Measurements from ENCODE around the gene KATNAL2.
A peak's percentile ranks its signal among the peaks of the same experiment; 100 is the strongest.

KATNAL2 gene

GRCh38 chr18:47050468-47050867 is 133.1 kb downstream of the KATNAL2 start:
- peak; percentile 26 for DNase-seq (ENCODE audit: low read depth, low spot score)
- Histone ChIP-seq H3K9ac (ENCODE audit: insufficient read length) (no peak overlapping the region), H3K36me3 (ENCODE audit: insufficient read depth, low read length) (no peaks in the 10 kb centered on the region), H3K9me3 (ENCODE audit: low read depth, low read length) (no peaks in the 10 kb centered on the region), H3K27ac (no peak overlapping the region), H3K4me3 (no peak overlapping the region)
- TF ChIP-seq FOXP2 (optimal IDR thresholded peaks at IDR 0.05; ENCODE audit: control extremely low read depth, extremely low read length, insufficient read depth) (no peak), POLR2AphosphoS5 (IDR thresholded peaks at IDR 0.05; ENCODE audit: borderline replicate concordance, low read depth, low read length) (no peak), EZH2 (IDR thresholded peaks at IDR 0.05) (no peak)

- no peak for TF ChIP-seq EZH2 (IDR thresholded peaks at IDR 0.05)
- no peak for TF ChIP-seq FOXP2 (optimal IDR thresholded peaks at IDR 0.05; ENCODE audit: control extremely low read depth, extremely low read length, insufficient read depth)
- TF ChIP-seq POLR2AphosphoS5 (IDR thresholded peaks at IDR 0.05; ENCODE audit: borderline replicate concordance, low read depth, low read length): no peak
- Histone ChIP-seq H3K27ac (no peak overlapping the region), H3K9ac (ENCODE audit: insufficient read length) (no peak overlapping the region), H3K36me3 (ENCODE audit: insufficient read depth, low read length) (no peaks in the 10 kb centered on the region), H3K4me3 (no peak overlapping the region), H3K9me3 (ENCODE audit: low read depth, low read length) (no peaks in the 10 kb centered on the region)
- no peak for DNase-seq (ENCODE audit: low read depth, low spot score)
Measured at GRCh38 chr18:47054369-47054768, 137.0 kb downstream of the KATNAL2 start.

DNA sequence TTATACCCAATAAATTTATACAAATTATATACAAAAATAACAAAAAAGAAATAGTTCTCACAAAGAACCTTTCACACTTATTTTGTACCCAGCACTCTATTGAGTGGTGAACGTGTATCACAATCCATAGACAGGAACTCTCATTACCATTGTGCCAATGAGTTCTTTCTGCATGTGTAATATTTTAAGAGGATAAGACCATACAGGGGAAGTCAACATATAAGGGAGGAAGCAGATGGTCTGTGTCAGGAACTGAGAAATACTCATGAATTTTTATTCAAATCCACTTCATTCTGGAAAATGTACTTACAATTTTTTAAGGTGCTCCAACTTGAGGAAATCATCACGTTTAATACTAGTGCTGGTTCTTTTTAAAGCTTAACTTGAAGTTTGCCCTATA is 145.1 kb downstream of the KATNAL2 start:
- no peak for TF ChIP-seq EZH2 (IDR thresholded peaks at IDR 0.05)
- no peak for TF ChIP-seq FOXP2 (optimal IDR thresholded peaks at IDR 0.05; ENCODE audit: control extremely low read depth, extremely low read length, insufficient read depth)
- TF ChIP-seq POLR2AphosphoS5 (IDR thresholded peaks at IDR 0.05; ENCODE audit: borderline replicate concordance, low read depth, low read length): no peak
- Histone ChIP-seq H3K27ac (no peak overlapping the region), H3K36me3 (ENCODE audit: insufficient read depth, low read length) (no peaks in the 10 kb centered on the region), H3K9me3 (ENCODE audit: low read depth, low read length) (no peaks in the 10 kb centered on the region), H3K4me3 (no peak overlapping the region), H3K9ac (ENCODE audit: insufficient read length) (no peak overlapping the region)
- no peak for DNase-seq (ENCODE audit: low read depth, low spot score)

GRCh38 chr18:47063096-47063495 is 145.7 kb downstream of the KATNAL2 start:
- TF ChIP-seq EZH2 (IDR thresholded peaks at IDR 0.05) (no peak), POLR2AphosphoS5 (IDR thresholded peaks at IDR 0.05; ENCODE audit: borderline replicate concordance, low read depth, low read length) (no peak), FOXP2 (optimal IDR thresholded peaks at IDR 0.05; ENCODE audit: control extremely low read depth, extremely low read length, insufficient read depth) (no peak)
- Histone ChIP-seq H3K27ac (no peak overlapping the region), H3K36me3 (ENCODE audit: insufficient read depth, low read length) (no peaks in the 10 kb centered on the region), H3K9ac (ENCODE audit: insufficient read length) (no peak overlapping the region), H3K9me3 (ENCODE audit: low read depth, low read length) (no peaks in the 10 kb centered on the region), H3K4me3 (no peak overlapping the region)
- DNase-seq (ENCODE audit: low read depth, low spot score): no peak

- TF ChIP-seq EZH2 (IDR thresholded peaks at IDR 0.05) (no peak), POLR2AphosphoS5 (IDR thresholded peaks at IDR 0.05; ENCODE audit: borderline replicate concordance, low read depth, low read length) (no peak), FOXP2 (optimal IDR thresholded peaks at IDR 0.05; ENCODE audit: control extremely low read depth, extremely low read length, insufficient read depth) (no peak)
- no peak overlapping the region for H3K4me3 ChIP-seq
- no peak for DNase-seq (ENCODE audit: low read depth, low spot score)
Measured at GRCh38 chr18:47067648-47068047, 150.2 kb downstream of the KATNAL2 start.

DNA sequence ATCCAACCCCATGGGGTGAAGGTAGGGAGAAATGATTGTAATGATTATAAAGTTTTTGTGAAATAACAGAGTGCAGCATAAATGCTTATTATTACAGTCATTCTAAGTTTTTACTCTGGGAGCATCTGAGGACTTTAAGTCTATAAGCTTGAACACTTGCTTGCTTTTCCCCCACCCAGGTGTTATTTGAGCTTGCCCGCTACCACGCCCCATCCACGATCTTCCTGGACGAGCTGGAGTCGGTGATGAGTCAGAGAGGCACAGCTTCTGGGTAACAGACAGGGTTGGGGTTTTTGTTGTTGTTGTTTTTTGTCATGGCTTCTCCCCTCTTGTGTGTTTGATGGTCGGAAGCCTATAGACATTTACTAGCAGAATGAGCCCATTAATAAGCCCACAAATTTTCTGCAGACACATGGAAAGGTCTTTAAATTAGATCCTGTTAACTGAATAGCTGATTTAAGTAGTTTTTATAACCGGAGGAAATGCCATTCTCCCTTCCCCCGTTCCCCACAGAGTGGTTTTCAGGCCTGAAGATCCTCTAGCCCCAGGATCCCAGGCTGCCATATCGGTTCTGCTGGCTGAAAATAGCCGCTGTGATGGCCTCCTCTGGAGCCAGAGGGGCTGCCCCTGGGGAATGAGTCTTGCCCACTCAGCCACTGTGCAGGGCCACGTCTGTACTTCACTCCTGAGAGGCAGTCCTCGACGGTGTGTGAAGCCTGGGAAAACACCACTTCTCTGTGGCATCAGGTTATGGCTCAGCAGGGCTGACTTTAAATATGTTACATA is 157.9 kb downstream of the KATNAL2 start:
- TF ChIP-seq POLR2AphosphoS5 (IDR thresholded peaks at IDR 0.05; ENCODE audit: borderline replicate concordance, low read depth, low read length) (peak; percentile 56; the same call in 1 of the 2 replicates), FOXP2 (optimal IDR thresholded peaks at IDR 0.05; ENCODE audit: control extremely low read depth, extremely low read length, insufficient read depth) (no peak)
- H3K36me3 ChIP-seq (ENCODE audit: insufficient read depth, low read length): no peaks in the 10 kb centered on the region; the same call in 1 of the 2 replicates
- no peak overlapping the region for H3K27ac ChIP-seq
- H3K9me3 ChIP-seq (ENCODE audit: low read depth, low read length): no peaks in the 10 kb centered on the region
- DNase-seq (ENCODE audit: low read depth, low spot score): peak; percentile 83
- H3K4me3 ChIP-seq: peak overlapping the region; percentile 57
- H3K9ac ChIP-seq (ENCODE audit: insufficient read length): no peak overlapping the region

More at GRCh38 chr18:47067648-47068047, 150.2 kb downstream of the KATNAL2 start:
- no peak overlapping the region for H3K27ac ChIP-seq
- H3K9me3 ChIP-seq (ENCODE audit: low read depth, low read length): no peaks in the 10 kb centered on the region
- no peak overlapping the region for H3K9ac ChIP-seq (ENCODE audit: insufficient read length)
- H3K36me3 ChIP-seq (ENCODE audit: insufficient read depth, low read length): no peaks in the 10 kb centered on the region

GRCh38 chr18:47077111-47077510 is 159.7 kb downstream of the KATNAL2 start:
- no peak for TF ChIP-seq EZH2 (IDR thresholded peaks at IDR 0.05)
- no peak for TF ChIP-seq FOXP2 (optimal IDR thresholded peaks at IDR 0.05; ENCODE audit: control extremely low read depth, extremely low read length, insufficient read depth)
- TF ChIP-seq POLR2AphosphoS5 (IDR thresholded peaks at IDR 0.05; ENCODE audit: borderline replicate concordance, low read depth, low read length): no peak
- Histone ChIP-seq H3K9me3 (ENCODE audit: low read depth, low read length) (no peaks in the 10 kb centered on the region), H3K27ac (no peak overlapping the region), H3K4me3 (no peak overlapping the region), H3K36me3 (ENCODE audit: insufficient read depth, low read length) (no peaks in the 10 kb centered on the region; the same call in 1 of the 2 replicates), H3K9ac (ENCODE audit: insufficient read length) (no peak overlapping the region)
- no peak for DNase-seq (ENCODE audit: low read depth, low spot score)

DNA sequence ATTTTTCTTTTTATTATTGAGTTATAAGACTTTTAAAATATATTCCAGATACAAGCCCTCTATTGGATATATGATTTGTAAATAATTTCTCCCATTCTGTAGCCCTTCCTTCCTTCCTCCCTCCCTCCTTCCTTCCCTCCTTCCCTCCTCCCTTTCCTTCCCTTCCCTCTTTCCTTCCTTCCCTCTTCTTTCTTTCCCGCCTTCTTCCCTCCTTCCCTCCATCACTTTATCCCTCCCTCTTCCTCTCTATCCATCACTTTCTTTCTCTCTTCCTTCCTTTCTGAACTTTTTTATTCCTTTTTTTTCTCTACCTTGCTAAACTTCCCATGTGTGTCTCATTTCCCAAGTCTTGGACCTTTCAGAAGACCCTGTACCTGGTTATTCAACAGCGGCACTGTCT is 163.5 kb downstream of the KATNAL2 start:
- H3K9me3 ChIP-seq (ENCODE audit: low read depth, low read length): no peaks in the 10 kb centered on the region
- no peak overlapping the region for H3K27ac ChIP-seq
- H3K4me3 ChIP-seq: no peak overlapping the region
- DNase-seq (ENCODE audit: low read depth, low spot score): no peak
- TF ChIP-seq POLR2AphosphoS5 (IDR thresholded peaks at IDR 0.05; ENCODE audit: borderline replicate concordance, low read depth, low read length) (no peak), FOXP2 (optimal IDR thresholded peaks at IDR 0.05; ENCODE audit: control extremely low read depth, extremely low read length, insufficient read depth) (no peak), EZH2 (IDR thresholded peaks at IDR 0.05) (no peak)
- H3K36me3 ChIP-seq (ENCODE audit: insufficient read depth, low read length): no peaks in the 10 kb centered on the region; the same call in 1 of the 2 replicates
- no peak overlapping the region for H3K9ac ChIP-seq (ENCODE audit: insufficient read length)
